Measurements from ENCODE around the gene PITX1.

PITX1 gene

DNA sequence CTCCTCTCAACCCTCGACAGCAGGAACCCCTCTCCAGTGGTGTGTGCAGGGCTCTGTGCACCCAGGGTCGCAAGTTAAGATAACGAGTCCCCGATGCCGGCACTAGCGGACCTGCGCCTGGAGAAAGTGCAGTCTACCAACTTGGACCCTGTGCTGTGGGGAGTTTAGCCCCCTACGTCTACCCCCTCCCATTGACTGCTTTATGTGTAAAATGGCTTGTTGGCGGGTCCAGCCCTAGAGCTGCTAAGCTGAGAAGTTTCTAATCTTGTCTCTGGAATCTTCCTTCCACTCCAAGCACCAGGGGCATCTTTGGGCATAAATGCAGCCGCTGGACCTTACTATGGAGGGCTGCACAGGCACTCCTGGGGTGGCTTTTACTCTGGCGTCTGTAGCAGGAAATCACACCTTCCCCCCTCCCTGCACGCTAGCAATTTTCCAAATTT, 7.1 kb upstream of the PITX1 start:
- no peak for DNase-seq (ENCODE audit: low read depth)

DNA sequence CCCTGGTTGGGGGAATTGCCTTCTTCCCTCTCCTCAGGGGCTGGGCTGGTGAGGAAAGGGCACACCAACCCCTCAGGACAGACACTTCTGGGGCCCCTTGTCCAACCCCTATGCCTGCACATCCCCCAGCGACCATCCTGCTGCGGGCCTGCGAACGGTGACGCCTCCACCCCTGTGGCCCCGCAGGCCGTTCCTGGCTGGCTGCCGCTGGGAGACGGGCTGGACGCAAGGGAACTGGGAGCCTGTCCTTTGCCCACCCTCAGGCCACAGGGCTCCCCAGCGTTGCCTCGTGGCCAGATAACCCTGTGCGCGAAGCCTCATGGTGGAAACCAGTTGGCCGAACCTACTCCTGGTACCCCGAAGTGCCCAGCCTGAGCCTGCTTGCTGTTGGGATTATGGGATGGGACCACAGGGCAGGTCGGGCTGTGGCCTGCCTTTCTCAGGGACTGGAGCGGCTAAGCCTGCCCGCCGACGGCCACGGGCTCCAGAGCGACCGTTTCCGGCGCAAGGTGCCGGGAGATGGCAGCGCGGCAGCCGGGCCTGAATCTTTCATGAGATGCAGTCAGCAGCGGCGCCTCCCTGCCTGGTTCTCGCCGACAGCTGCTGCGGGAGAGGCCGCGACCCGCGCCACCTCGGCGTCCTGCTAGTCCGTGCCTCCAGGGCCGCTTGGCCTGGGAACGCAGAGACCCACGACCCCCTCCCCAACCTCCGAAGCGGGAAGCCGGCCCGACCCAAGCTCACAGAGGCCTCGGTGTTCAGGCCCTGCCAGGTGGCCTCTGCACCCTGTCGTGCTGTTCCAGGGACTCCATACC, 6.5 kb upstream of the PITX1 start:
- no peak for DNase-seq (ENCODE audit: low read depth)

- DNase-seq (ENCODE audit: low read depth): no peak
Measured at GRCh38 chr5:135040034-135040332, 6.0 kb upstream of the PITX1 start.

DNA sequence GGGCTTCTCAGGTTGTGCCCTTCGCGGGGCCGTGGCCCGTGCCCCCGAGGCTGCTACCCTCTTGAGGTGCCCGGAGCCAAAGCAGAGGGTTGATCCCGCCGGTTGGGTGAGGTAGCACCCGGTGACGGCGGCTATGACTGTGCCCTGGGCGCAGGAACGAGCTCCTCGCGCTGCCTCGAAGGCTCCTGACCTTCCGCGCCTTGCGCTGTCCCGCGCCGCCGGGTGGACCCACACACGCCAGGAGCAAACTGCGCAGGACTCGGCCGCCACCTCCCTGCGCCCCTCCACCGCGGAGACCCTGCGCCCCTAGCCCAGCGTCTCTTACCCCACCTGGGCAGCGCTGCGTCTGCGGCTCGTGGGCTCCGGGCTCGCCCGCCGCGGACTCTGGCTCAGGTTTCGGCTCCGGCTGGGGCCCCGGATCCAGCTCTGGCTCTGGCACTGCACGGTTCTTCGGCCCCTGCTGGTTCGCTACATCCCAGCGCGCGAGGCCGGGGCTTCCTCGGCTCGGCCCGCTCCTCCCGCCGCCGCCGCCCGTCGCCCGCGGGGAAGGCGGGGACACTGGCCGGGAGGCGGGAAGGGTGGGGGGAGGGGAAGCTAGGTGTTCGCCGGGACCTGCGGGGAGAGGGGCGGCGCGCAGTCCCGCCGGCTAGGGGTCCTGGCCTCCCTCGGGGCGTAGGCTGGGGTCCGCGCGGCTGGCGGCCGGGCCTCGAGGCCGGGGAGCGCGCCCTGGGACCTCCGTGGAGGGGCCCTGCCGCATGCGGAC, 5.4 kb upstream of the PITX1 start:
- DNase-seq (ENCODE audit: low read depth): no peak

DNA sequence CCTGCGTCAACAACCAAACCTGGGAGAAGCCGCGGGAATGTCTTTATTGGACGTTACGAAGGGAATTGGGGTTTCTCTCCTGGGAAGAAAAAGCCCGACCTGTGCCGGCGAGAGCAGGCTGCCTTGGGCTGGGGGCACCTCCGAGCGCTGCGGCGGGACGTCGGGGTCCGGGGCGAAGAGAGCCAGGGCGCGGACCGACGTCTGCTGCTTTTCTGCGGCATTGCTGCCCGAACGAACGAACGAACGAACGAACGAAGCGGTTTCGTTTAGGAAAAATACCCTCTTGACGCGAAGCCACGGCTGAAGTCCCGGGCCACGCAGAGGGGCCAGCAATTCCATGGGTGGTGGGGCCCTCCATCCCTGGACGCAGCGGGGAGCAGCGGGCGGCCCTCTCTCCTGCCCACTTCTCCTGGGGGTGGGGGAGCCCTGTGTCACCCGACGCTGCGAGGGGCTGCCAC, 4.8 kb upstream of the PITX1 start:
- no peak for DNase-seq (ENCODE audit: low read depth)

DNA sequence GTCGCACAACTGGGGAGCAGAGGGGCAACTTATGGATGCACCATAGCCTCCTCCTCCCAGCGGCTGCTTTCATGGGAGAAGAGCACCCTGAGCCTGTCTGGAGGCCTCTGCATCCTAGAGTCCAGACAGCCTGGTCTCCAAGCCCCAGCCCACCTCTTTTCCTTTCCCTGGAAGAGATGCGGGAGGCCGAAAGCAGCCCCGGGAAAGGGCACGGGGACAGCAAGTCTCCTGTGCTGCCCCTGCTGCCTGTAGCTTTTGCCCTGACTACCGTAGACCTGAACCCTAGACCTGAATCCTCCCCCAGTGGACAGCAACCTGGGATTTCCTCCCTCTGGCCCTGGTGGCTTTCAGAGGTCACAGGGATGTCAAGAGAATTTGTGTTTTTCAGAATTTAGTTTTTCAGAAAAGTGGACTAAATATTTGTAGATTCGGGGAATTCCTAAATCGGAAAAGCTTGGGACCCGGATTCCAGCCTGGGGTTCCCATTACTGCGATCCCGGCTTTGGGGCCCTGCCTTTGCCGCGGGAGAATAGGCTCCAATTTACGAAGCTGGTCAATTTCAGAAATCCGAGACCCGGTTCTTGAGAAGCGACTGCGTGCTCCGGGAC, 4.3 kb upstream of the PITX1 start:
- DNase-seq (ENCODE audit: low read depth): no peak

DNA sequence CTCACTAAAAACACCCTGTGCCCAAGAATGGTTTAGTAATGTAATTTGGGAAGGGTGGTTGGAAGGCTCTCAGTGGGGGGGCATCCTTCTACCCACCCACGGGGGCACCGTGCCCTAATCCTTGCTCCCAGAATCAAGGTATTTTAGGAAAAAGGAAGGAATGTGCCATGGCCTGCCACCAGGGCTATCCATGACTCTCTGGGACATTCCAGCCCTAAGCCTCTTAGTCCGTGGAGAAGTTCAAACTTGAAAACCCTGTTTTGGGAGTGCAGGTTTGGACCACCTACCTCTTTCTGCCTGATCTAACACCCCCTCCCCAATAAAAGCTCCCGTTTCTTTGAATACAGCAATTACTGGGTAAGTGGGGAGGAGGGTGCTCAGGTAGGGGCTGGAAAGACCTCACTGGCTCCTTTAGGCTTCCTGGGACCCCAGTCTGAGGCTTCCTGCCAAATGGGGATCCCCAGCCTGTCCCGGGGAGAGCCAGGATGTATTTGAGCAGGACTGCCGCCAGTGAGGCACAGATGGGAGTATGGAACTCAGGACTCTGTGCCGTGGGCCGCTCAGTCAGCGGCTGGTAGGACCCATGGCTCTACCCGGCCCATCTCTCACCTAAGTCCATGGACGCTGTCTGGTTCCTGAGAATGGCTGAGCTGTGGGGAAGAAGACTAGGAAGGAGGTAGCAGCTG, 3.6 kb upstream of the PITX1 start:
- DNase-seq (ENCODE audit: low read depth): no peak

- no peak for DNase-seq (ENCODE audit: low read depth)
Measured at GRCh38 chr5:135036405-135036804, 2.4 kb upstream of the PITX1 start.

- no peak for DNase-seq (ENCODE audit: low read depth)
Measured at GRCh38 chr5:135035678-135036030, 1.6 kb upstream of the PITX1 start.

GRCh38 chr5:135034963-135035677, 1.1 kb upstream of the PITX1 start:
- no peak for DNase-seq (ENCODE audit: low read depth)

DNA sequence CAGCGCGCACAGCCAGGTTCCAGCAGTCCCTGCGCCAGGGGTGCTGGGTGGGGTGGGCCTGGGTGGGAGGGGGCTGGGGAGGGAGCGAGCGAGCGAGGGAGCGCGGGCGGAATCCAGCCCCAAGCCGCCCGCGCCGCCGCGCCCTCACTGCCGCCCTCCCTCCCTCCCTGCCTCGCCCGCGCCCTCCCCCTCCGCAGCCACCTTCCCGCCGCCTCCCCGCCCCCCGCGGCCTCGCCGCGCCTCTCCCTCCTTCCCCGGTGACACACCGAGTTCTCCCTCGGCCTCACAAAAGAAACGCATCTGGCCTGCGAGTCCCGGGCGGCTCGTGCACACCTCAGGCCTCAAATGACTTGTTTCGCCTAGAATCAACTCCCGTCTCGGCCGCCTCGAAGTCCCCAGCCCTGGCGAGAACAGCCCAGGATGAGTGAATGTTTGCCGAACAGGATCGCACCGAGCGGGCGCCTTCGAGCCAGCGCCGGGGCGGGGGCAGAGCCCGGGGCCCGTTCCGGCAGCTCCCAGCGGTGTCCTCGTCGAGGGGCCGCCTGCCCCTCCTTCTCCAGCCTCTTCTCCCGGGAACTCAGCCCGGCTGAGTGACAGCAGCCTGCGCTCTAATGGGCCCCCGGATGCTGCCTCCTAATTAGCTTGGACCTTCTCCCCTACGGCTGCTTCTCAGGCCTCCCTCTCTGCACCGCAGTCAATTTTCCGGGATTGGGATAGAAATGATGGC, 371 bp upstream of the PITX1 start:
- no peak for DNase-seq (ENCODE audit: low read depth)

DNA sequence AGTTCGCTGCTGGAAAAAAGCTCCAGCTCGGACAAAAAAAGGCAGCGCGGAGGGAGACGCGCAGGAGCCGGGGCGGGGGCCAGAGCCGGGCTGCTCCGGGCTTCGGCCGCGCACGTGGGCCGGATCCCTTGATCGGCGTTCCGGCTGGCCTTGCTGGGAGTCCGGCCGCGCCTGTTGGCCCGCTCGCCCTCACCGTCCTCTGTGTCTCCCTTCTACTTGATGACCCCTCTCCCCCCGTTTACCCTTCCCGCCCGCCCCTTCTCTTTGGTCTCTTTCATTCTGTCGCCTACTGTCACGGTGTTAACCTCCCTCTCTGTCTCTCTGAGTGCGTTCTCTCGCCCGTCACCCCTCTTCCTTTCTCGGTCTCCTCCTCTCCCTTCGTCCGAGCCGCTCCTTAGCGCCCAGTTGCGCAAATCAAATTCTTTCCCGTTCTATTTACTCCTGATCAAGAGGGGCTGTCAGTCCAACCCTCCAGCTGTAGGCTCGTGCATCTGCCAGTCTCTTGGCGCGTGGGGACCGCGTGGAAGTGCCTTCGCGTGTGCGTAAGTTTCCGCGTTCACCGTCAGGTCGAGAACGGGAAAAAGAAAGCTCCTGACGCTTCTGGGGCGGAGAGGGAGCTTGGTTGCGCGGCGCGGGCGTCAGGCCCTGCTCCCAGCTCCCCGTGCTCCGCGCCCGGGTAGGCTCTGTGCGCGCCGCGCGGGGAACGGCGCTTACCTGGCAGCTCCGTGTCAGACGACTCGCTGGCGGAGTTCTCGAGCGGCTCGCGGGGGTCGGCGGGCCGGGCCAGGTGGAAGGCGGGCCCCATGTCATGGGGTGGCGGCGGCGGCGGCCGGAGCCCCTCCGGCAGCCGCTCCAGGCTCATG, 798 bp downstream of the PITX1 start:
- peak; percentile 30 for DNase-seq (ENCODE audit: low read depth)

DNA sequence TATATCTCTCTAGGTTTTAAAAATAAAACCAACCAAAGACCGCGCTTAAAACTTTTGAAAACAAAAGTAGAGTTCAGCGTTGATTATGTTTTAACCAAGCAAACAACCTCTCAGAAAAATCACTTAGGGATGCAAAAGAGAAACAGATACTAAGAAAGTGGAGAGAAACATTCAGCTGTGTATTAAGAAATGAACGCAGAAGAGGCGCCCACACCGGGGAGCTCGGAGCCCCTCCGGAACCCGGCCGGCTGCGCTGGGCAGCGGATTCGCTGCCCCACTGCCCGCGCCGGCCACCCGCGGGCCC, 1.4 kb downstream of the PITX1 start:
- peak; percentile 1 for DNase-seq (ENCODE audit: low read depth)

DNA sequence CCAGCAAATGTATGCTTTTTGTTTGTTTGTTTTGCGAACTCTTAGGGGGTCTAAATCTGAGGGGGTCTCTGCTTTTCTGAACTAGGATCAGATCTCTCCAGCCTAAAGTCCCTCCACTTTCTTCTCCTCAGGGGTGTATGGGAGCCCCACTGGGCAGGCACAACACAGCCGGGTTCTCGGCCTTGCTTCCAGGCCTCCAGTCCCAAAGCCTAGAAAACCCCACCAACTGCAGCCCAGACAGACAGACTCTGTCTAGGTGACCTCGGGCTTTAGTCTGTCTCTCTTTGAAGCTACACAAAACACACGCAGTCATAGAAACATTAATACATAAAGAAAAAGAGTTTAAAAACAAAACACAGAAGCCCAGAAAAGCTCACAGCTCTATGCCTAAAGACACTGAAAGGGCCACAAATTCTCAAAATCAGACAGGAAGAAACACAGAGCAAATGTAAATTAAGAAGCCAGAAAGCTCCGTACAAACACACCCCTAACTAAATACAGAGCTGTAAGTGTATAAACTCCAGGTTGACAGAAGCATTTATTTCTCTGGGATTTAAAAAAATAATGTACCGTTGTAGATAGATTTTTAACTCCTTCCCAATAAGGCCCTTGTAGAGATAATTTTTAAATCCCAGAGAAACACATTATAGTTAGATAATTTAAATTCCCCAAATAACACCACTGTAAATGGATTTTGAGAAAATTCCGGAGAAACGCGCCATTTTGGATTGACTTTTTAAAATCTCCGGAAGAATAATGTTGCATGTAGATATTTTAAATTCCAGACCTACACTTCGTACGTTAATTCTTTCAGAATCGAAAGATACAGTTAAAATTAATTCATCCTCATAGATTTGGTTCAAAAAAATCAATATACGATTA, 2.0 kb downstream of the PITX1 start:
- DNase-seq (ENCODE audit: low read depth): peak; percentile 12

- peak; percentile 9 for DNase-seq (ENCODE audit: low read depth)
Measured at GRCh38 chr5:135030956-135031812, 2.8 kb downstream of the PITX1 start.

- no peak for DNase-seq (ENCODE audit: low read depth)
Measured at GRCh38 chr5:135030123-135030955, 3.7 kb downstream of the PITX1 start.

DNA sequence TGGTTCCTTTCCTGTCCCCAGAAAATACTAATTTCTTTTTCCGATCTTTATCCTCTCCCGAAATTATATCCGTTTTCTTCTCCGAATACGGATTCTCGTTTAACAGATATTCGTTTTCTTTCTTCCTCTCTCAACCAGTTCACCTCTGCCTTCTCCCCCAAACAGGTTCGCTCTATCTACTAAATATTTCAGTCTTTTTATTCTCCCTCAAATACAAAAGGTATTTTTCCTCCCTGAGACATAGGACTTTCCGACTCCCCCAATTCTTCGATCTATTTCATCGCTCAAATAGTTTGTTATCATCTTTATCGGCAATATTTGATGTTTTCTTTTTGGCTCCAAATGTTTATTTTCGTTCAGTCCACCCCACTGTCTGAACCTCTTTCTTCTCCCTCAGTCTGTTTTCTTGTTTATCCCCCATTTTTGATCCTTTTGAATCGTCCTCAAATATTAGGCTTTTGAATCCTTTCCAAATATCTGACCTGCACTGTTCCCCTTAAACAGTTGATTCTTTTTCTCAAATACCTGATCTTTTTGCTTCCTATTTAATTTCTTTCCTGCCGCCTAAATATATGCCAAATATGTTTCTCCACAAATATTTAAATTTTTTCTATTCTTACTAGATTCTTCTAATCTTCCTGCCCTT, 4.4 kb downstream of the PITX1 start:
- no peak for DNase-seq (ENCODE audit: low read depth)

Measured in HS-27A (cell line).